Transverse colon (tissue), 4 donors: ENCODE results near the gene MT1H. TPM values are rescaled to one million over a fixed set of nuclear protein-coding genes. Genes with fewer than 3 reads are reported as not detected.

Source experiments
- DNase-seq: peaks from one replicate; pipeline ENCODE4 v3.0.0-alpha.2; 2019
- H3K27ac ChIP-seq, 4 donors: fragments of 200-600 bp; sonication (generic); 2 replicates each; pipeline ENCODE4 v1.5.1; 2016 to 2018; ENCODE audit warnings: inconsistent platforms in 4 of 4
- H3K27me3 ChIP-seq: fragments of 200-600 bp; sonication (generic); 2 replicates; pipeline ENCODE4 v1.5.1; 2017; ENCODE audit warnings: inconsistent platforms
- H3K36me3 ChIP-seq, 4 donors: fragments of 200-600 bp; sonication (generic); 2 replicates each; pipeline ENCODE4 v1.5.1; 2017 to 2019; ENCODE audit warnings: inconsistent platforms in 4 of 4
- H3K4me1 ChIP-seq, 4 donors: fragments of 200-600 bp; sonication (generic); 2 replicates each; pipeline ENCODE4 v1.5.1; 2017 to 2020; ENCODE audit warnings: inconsistent platforms in 4 of 4
- H3K4me3 ChIP-seq, 4 donors: fragments of 200-600 bp; sonication (generic); 1 replicate in 1 of 4; 2 replicates in 3 of 4; pipeline versions ENCODE4 v1.5.1 to v1.6.1; 2017 to 2019; ENCODE audit warnings: inconsistent platforms in 4 of 4
- H3K9me3 ChIP-seq, 2 donors: fragments of 200-600 bp; sonication (generic); 2 replicates each; pipeline ENCODE4 v1.5.1; 2017 to 2019; ENCODE audit warnings: inconsistent platforms in 2 of 2
- EP300 ChIP-seq: sonication (generic); formaldehyde crosslinking; IDR thresholded peaks from one replicate; pipeline ENCODE4 v1.6.1; 2017; ENCODE audit warnings: antibody characterized with exemption, low read depth
- POLR2A ChIP-seq: fragments of 450-650 bp; IDR thresholded peaks from one replicate; pipeline ENCODE4 v1.6.1; 2016; ENCODE audit warnings: antibody characterized with exemption, mild to moderate bottlenecking, moderate library complexity
- POLR2AphosphoS5 ChIP-seq, 3 donors: sonication (generic); formaldehyde crosslinking; IDR thresholded peaks; one replicate each; pipeline ENCODE4 v1.6.1; 2016; ENCODE audit warnings: antibody characterized with exemption in 3 of 3
- WGBS, 2 donors: methylation state at CpG; one replicate each; pipeline ENCODE4 v1.1.5; 2018; ENCODE audit warnings: low coverage in 1 of 2; 5-methylcytosine and 5-hydroxymethylcytosine counted together
- in situ Hi-C, 4 donors: fragments of 200-750 bp; cut with MboI; loops; one replicate each; pipeline versions ENCODE4 v1.15.0 to v1.15.1; 2017; ENCODE audit warnings: low sequenced_read_pairs in 3 of 4, low pct_ligation_motif_present in 1 of 4, low pct_unique_long_range_greater_than_20kb in 1 of 4
- intact Hi-C: fragments of 100-400 bp; cut with DNase I; formaldehyde crosslinking; loops from one replicate; pipeline ENCODE4 v1.15.1; 2023; ENCODE audit warnings: low total_unique reads
- total RNA-seq, 4 donors: library from RNA; depleted of rRNA; stranded (reverse); fragments of >200 nt; gene quantifications; one replicate each; pipeline ENCODE4 v1.1.0, GENCODE V29; 2016
- TF ChIP-seq, protein P1 (sequence below), 5 experiments: fragments of 200-600 bp in 3 of 5; fragments of 450-650 bp in 2 of 5; sonication (generic) in 3 of 5; IDR thresholded peaks; 1 replicate in 2 of 5; 2 replicates in 3 of 5; pipeline ENCODE4 v1.5.1; 2016 to 2017; ENCODE audit warnings: antibody characterized with exemption in 5 of 5, inconsistent platforms in 3 of 5, mild to moderate bottlenecking in 2 of 5, moderate library complexity in 1 of 5

The MT1H gene
- total RNA-seq, 4 donors from 2014 or later = 3.0 to 526 (median 5.6) TPM; not detected in 1

DNA sequence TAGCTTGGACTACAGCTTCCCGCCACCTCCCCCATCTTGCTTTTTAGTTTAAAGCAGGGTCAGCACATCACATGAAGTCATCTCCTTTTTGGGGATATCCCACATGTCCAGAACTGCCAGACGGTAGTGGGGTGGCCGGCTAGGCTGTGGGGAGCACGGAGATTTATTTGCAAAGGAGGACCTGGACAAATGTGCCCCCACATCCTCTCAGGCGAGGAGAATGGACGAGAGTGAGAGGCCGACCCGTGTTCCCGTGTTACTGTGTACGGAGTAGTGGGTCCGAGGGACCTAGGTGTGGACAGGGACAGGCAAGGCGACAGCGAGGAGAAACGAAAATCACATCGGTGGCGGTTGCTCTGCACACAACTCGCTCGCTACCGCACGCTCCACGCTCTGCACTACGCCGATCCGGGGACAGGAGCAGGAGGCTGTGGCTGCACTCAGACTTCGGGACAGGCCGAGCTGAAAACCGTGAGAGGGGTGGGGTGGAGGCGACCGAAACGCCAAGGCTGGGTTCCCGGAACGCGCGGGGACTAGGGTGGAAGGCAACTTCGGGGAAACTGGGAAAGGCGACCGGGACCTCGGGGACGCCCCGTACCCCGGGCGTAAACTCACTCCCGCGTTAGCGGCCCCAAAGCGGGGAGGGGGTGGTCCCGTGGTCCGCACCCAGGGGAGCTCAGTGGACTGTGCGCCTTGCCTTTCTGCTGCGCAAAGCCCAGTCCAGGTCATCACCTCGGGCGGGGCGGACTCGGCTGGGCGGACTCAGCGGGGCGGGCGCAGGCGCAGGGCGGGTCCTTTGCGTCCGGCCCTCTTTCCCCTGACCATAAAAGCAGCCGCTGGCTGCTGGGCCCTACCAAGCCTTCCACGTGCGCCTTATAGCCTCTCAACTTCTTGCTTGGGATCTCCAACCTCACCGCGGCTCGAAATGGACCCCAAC, 31.5 kb upstream of the MT1H start, which contains the start of gene MT1A:
MT1A (plus strand) TSS at position 853 of the 937 bp plus-strand sequence; CDS start at position 926, 73 bp downstream.
- intact Hi-C loops (no loop called here), in situ Hi-C loops (no loop called here)
- no peaks in the 10 kb centered on the region for H3K9me3 ChIP-seq
- peaks cover 72% of the 10 kb centered on the region for H3K27me3 ChIP-seq
- no peaks in the 10 kb centered on the region for H3K36me3 ChIP-seq
- TF ChIP-seq, protein P1, sequence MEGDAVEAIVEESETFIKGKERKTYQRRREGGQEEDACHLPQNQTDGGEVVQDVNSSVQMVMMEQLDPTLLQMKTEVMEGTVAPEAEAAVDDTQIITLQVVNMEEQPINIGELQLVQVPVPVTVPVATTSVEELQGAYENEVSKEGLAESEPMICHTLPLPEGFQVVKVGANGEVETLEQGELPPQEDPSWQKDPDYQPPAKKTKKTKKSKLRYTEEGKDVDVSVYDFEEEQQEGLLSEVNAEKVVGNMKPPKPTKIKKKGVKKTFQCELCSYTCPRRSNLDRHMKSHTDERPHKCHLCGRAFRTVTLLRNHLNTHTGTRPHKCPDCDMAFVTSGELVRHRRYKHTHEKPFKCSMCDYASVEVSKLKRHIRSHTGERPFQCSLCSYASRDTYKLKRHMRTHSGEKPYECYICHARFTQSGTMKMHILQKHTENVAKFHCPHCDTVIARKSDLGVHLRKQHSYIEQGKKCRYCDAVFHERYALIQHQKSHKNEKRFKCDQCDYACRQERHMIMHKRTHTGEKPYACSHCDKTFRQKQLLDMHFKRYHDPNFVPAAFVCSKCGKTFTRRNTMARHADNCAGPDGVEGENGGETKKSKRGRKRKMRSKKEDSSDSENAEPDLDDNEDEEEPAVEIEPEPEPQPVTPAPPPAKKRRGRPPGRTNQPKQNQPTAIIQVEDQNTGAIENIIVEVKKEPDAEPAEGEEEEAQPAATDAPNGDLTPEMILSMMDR (IDR thresholded peaks at IDR 0.05) = no peak
- TF ChIP-seq POLR2AphosphoS5 (IDR thresholded peaks at IDR 0.05) (peak; percentile 51 to 76 (median 68)), POLR2A (peak; percentile 76), EP300 (peak; percentile 61)
- 11 to 40% methylated on average over 3 to 65 of the region's 68 CpGs for WGBS, 2 donors
- H3K4me1 ChIP-seq = peaks cover 14 to 33% (median 22%) of the 10 kb centered on the region in 4 donors
- H3K4me3 ChIP-seq = peak within 1 kb of the TSS; percentile 1 to 60 (median 41)
- peak; percentile 82 for DNase-seq
- peak within 1 kb of the TSS; percentile 52 to 65 (median 56) for H3K27ac ChIP-seq

DNA sequence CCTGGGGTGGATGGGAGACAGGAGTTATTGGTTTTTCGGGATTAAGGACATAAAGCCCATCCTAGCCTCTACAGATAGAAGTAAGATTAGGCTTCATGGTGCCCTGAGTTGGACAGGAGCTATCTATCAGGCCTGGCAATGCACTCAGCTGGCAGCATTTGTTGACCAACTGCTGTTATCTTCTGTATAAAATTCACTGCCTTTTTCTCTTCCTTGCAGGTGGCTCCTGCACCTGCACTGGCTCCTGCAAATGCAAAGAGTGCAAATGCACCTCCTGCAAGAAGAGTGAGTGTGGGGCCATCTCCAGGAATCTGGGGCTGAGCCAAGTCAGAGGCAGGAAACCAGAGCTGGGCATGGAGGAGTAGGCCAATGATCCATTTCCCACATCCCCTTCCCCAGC, 30.6 kb upstream of the MT1H start:
- H3K36me3 ChIP-seq = no peaks in the 10 kb centered on the region
- H3K27ac ChIP-seq = peak overlapping the region in 1 of 4 donors; percentile 21
- 57% methylated on average over 1 of the region's 1 CpG; no CpG with 5 or more reads in 1 of the 2 donors for WGBS, 2 donors
- in situ Hi-C loops (no loop called here), intact Hi-C loops (no loop called here)
- H3K4me3 ChIP-seq = no peak overlapping the region
- DNase-seq = no peak
- peaks cover 72% of the 10 kb centered on the region for H3K27me3 ChIP-seq
- peaks cover 18 to 42% (median 31%) of the 10 kb centered on the region in 4 donors for H3K4me1 ChIP-seq
- H3K9me3 ChIP-seq = no peaks in the 10 kb centered on the region
- TF ChIP-seq, protein P1 (IDR thresholded peaks at IDR 0.05) = no peak
- TF ChIP-seq POLR2AphosphoS5 (IDR thresholded peaks at IDR 0.05) (no peak), POLR2A (no peak), EP300 (no peak)

DNA sequence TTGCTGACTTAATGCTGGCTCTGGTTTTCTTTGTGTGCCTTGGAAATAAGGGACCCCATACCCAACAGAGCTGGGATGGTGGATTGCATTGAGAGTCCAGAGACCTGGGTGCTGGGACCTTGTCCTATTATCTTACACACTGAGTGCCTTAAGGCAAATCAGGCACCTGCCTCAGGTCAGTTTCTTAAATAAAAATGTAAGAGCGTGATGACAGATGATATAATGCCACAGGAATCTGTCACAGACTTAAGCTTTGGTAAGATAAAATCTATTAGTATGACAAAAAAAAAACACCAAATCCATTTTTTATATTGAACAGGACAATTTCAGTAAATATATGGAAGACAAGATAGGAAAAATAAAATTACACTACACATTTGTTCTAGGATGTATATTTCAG, 29.5 kb upstream of the MT1H start:
- Histone ChIP-seq H3K4me1 (peaks cover 18 to 39% (median 30%) of the 10 kb centered on the region in 4 donors), H3K27ac (no peak overlapping the region), H3K9me3 (no peaks in the 10 kb centered on the region), H3K27me3 (peaks cover 70% of the 10 kb centered on the region), H3K36me3 (no peaks in the 10 kb centered on the region), H3K4me3 (no peak overlapping the region)
- intact Hi-C loops (no loop called here), in situ Hi-C loops (no loop called here)
- no peak for DNase-seq
- TF ChIP-seq EP300 (no peak), POLR2A (no peak), POLR2AphosphoS5 (IDR thresholded peaks at IDR 0.05) (no peak)
- TF ChIP-seq, protein P1 (IDR thresholded peaks at IDR 0.05) = no peak
- WGBS, 2 donors = 60 to 80% methylated on average over 1 of the region's 1 CpG

GRCh38 chr16:56641166-56641565, 28.4 kb upstream of the MT1H start:
- no peaks in the 10 kb centered on the region for H3K9me3 ChIP-seq
- no peak overlapping the region for H3K4me3 ChIP-seq
- no peak for DNase-seq
- TF ChIP-seq, protein P1 (IDR thresholded peaks at IDR 0.05) = no peak
- no peaks in the 10 kb centered on the region for H3K36me3 ChIP-seq
- WGBS, 2 donors = 86 to 97% methylated on average over 2 of the region's 2 CpGs
- no peak overlapping the region for H3K27ac ChIP-seq
- in situ Hi-C loops (no loop called here), intact Hi-C loops (no loop called here)
- peaks cover 13 to 34% (median 24%) of the 10 kb centered on the region in 4 donors for H3K4me1 ChIP-seq
- H3K27me3 ChIP-seq = peaks cover 64% of the 10 kb centered on the region
